GM21825 (cell line): ENCODE data around the gene MPV17L2.
"Not testable (repeated sequence)": the region's sequence is repeated elsewhere in the genome, so short reads cannot be mapped to it uniquely, and the experiment has no call there.

Experiments
- ATAC-seq: cut with Tn5 transposase; IDR thresholded peaks from one replicate; pipeline ENCODE4 v1.9.1; 2021; ENCODE audit warnings: mild to moderate bottlenecking, moderate library complexity; ENCODE audit not compliant: unreplicated experiment

MPV17L2 gene

DNA sequence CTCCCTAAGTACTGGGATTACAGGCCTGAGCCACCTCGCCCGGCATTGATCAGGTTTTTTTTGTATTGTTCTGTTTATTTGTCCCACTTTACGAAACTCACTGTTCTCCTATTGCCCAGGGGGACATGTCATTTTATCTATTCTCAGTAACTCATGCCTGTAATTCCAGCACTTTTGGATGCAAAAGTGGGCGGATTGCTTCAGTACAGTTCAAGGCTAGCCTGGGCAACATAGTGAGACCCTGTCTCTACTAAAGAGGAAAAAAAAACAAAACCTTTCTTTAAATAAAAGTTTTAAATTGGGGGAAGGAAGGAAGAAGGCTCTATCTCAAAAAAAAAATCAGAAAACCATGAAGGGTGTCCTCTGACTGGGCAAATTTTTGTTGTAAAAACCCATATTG lies 2.7 kb upstream of the MPV17L2 start:
- ATAC-seq = no peak

DNA sequence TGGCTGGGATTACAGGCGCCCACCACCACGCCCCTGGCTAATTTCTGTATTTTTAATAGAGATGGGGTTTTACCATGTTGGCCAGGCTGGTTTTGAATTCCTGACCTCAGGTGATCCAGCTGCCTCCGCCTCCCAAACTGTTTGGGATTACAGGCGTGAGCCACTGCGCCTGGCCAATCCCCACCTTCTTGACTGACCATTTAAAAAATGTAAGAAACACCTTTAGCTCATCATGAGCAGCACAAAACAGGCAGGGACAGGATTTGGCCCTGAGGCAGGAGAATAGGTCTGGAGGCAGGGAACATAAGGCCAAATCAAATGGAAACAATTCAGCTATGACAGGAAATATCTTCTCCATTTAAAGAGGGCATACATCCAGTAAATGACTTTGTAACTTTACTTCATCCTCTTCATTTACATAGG lies 1.4 kb upstream of the MPV17L2 start:
- no peak for ATAC-seq

DNA sequence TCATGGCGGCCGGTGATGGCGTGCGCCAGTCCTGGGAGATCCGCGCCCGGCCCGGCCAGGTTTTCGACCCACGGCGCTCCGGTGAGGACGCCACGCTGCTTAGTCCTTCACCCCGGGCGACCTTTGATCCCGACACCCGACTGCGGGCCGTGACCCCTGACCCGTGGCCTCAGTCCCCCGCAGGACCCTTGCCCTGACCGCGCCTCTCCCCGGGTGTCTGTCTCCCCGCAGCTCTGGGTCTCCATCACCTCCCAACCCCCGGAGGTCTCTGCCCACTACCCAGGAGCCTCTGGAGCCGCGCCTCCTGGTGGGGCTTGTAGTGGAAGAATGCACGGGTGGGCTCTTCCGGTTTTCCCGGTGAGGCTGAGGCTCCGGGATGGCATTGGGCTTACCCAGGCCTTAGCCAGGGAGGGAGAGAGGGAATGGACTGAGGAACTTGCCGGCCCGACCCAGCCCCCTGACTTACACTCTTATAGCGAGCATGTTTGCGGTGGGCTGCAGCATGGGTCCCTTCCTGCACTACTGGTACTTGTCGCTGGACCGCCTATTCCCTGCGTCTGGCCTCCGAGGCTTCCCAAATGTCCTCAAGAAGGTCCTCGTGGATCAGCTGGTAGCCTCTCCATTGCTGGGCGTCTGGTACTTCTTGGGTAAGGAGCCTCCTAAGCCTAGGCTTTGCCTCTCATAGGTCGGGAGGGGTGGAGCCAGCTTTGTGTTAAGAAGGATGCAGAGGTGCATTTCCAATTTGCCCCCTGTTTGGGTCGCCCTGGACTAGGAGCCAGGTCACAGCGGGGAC lies 566 bp downstream of the MPV17L2 start:
- ATAC-seq = no peak

DNA sequence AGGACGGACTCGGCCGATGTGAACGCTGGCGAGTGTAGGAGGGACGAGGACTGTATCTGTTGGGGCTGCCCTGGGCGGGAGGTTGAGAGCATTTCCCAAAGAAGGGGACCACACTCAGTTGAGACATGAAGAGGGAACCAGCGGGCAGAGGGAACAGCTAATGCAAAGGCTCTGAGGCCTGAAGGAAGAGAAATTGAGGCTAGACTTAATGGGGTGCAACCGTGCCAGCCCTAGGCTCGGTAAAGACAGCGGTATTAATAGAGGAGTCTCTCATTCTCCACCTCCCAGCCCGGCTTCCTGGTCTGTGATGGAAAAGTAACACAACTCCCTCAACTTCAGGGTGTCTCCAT lies 1.1 kb downstream of the MPV17L2 start:
- no peak for ATAC-seq

DNA sequence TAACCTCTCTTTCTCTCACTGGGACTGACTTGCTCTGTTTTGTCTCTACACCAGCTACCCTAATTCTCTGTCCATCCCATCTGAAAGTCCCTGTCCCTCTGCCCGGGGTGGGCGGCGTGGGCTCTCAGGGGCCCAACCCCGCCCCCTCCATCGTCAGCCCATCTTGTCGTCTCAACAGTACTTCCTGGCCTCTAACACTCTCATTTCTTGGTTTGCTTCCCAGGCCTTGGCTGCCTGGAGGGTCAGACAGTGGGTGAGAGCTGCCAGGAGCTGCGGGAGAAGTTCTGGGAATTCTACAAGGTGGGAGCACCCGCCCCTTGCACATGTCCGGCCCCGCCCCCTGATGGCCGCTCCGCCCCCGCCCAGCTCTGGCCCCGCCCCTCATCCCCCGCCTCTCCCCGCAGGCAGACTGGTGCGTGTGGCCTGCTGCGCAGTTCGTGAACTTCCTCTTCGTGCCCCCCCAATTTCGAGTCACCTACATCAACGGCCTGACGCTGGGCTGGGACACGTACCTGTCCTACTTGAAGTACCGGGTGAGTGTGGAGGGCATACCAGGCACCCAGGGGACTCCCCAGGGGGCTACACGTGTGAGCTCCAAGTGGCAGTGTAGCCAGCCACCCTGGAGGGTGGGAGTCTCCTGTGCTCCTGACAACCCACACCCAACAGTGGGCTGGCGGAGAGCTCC lies 1.7 kb downstream of the MPV17L2 start:
- no peak for ATAC-seq

DNA sequence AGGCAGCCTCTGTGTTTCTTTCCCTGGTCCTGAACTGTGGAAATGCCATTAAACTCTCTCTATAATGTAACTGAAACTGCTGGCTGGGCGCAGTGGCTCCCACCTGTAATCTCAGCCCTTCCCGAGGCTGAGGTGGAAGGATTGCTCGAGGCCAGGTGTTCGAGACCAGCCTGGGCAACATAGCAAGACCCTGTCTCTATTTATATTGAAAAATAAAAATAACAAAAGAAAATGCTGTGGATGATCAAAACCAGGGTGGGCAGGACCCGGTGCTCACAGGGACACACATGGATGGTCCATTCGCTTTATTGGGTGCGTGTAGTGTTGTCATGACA lies 3.5 kb downstream of the MPV17L2 start:
- no peak for ATAC-seq

DNA sequence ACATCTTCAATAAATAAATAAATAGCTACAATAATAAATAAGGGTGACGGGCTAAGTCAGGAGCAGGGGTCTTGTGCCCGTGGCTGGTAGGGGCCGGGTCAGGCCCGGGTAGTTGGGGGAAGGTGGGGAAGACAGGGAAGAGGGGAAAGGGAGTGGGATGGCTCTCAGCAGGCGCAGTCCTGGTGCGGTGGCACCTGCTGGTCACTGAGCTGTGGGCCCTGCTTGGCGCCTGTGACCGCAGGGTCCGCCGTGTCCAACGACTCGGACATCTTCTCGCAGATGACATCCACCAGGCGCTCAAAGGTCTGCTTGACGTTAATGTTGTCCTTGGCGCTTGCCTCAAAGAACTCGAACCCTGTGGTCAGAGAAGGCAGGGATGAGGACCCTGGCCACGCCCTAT lies 4.3 kb downstream of the MPV17L2 start:
- no peak for ATAC-seq

DNA sequence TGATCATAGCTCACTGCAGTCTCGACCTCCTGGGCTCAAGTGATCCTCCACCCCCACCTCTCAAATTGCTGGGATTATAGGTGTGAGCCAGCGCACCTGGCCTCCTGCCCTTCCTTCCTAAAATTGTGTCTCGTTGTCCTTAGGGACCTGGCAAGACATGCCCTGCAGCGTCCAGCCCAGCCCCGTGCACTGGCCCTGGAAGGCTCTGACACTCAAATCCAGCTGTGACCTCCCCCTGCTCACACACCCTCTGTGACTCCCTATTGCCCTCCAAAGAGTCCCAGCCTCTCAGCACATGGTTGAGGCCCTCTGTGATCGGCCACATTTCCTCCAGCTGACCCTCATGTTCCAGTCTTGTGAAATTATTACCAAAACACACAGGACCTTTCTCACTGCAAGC lies 4.9 kb downstream of the MPV17L2 start:
- ATAC-seq = no peak

DNA sequence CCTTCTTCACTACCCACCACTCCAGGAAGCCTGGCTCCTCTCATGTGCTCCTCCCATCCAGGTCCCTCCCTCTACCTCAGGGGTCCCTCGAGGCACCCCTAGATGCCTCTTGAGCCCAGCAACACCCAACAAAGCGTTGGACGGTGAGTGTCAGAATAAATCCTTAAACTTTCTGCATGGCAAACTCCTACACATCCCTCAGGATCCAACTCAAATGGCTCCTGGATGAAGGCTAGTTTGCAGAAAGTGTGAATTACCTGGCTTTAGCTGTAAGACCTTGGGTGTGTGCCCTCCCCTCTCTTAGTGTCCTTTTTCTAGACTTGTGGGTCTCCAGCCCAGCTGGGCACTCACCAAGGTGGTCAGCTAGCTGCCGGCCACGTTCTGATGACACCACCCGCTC lies 5.4 kb downstream of the MPV17L2 start:
- no peak for ATAC-seq

DNA sequence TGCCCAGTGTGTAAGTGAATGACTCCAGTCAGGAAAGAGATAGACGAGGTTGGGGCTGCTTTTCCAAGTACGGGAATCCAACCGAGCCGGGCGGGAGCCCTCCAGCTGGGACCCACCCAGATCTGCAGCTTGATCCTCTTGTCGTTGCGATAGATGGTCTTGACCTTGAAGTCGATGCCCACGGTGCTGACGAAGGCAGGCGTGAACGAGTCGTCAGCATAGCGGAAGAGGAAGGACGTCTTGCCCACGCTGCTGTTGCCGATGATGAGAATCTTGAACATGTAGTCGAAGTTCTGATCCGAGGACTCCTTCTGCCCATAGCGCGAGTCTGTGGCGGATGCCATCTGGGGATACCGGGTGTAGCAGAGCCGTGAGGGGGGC lies 9.4 kb downstream of the MPV17L2 start:
- no peak for ATAC-seq

DNA sequence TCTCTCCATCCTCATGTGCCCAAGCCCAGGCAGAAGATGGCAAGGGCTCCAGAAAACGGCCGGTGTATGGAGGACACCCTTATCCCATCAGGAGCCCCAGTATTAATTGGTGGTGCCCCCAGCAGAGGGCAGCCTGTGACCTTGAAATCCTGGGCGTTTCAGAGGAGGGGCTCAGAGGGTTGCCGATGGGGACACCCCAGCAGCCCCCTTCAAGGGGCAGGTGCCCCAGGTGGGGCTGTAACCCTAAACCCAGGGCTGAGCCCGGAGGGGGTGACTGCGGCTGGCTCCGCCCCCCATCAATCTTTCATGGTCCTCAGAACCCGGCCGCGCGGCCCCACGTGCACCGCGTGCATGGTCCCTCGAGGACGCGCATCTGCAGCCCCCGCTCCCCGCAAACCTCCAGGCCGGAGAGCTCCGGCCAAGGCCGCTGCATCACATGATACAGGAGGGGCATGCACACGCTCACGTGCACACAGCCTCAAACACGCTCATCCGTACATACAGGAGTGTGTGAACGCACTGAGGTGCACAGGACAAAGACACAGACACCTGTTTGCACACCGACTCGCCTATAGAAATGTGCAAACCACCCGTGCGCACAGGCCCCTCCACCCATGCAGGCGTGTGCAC lies 9.9 kb downstream of the MPV17L2 start:
- ATAC-seq = no peak

DNA sequence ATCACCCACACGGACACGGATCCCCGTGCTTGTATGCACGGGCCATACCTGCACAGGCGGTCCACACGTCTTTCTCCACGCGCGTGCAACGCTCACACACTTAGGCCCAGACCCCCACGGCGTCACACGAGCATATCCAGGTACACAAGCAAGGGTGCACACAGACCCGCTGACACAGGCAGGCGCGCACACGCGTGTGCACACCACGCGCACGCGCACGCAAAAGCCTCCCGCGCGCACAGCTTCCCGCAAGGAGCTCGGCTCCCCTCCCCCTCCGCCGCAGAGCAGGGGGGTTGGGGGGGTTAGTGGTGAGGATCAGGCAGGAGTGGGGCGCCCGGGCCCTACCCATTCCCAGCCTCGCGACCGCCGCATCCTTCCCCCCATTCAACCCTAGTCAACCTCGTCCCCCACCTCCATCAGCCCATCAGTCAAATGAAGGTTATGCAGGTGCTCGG lies 10.4 kb downstream of the MPV17L2 start:
- peak; percentile 3 for ATAC-seq

DNA sequence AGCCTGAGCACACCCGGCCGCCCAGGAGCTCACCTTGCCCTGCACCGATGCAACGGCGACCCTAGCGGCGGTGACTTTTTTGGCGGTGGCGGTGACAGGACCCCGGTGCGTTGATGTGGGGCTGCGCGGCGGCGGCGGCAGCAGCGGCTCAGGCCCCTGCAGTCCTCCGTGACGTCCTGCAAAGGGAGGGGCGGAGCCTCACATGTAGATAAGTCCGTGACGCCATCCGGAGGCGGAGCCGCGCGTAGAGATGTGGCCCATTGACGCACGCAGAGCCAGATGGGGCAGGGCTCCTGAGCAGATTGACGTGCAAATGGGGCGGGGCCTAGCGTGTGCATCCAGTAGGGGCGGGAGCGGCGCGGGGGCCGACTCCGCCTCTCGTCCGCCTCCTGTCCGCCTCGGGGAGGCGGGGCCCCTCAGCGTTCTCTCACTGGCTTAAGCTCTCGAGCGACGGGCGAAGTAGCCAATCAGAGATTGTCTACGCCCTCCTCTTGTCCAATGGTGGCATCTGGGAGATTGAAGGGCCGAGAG lies 10.9 kb downstream of the MPV17L2 start, which contains the start of gene RAB3A:
Gene RAB3A, minus strand, starts transcription at position 180 of the 531 bp plus-strand sequence. CDS start 1,302 bp downstream, outside the sequence.
- peak; percentile 84 for ATAC-seq

DNA sequence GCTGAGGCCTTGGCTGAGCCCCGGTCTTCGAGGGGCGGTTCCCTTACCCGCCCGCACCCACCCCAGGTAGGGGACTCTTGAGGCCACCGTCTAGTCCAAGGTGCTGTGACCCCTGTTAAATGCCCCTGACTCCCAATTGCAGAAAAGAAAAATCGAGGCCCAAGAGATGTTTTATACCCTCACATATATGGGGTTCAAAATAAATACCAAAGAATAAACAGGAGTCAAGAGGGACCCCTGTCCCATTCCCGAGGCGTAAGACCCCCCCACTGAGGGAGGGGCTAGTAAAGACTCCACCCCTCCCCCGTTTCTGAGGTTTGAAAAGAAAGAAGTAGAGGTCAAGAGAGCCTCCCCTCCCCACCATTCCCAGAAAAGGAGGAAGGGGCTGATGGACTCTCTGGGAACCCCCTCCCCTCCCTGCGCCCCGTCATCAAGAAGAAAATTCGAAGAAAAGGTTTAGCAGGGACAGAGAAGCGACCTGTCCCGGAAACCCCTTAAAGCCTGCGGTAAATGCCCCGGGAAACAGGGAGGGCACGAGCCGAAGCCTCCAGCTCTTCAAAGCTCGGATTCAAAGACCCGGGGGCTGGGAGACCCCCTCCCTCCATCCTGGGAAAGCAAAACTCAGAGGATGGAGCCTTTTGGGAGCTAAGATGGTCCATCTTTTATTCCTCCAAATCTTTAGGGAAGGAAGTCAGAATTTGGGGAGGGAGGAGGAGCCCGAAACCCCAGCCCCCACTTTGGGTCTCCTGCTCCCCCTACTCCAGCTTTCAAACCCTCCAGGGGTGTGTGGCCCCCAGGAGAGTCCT lies 11.6 kb downstream of the MPV17L2 start:
- peak; percentile 12 for ATAC-seq

DNA sequence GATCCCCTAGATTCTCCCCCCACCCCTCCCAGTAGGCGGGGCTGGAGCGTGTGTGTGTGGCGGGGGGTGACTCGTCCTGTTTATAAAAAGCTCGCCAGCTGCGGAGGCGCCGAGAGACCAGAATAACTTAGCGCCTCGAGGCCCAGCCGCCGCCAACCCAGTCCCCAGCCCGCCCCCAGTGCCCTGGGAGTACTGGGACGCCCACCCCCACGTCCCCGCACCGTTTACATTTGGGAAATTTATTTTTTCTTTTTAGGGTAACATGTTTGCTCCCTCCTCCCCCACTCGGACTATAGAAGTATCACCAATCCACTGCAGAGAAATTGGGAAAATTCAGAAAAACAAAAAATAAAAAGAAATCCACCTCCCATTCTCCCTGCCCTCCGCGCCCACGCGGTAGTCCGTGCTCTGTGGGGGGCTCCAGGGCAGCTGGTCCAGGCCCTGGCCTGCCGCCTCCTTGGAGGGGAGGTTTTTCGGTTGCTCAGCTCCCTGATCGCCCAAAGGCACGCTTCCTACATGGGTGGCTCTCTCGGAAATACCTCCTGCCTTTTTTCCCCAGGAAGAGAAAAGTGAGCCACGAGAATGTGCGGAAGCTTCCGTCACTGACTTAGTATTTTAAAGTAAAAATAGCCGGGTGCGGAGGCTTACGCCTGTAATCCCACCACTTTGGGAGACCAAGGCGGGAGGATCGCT lies 12.3 kb downstream of the MPV17L2 start:
- ATAC-seq = no peak

DNA sequence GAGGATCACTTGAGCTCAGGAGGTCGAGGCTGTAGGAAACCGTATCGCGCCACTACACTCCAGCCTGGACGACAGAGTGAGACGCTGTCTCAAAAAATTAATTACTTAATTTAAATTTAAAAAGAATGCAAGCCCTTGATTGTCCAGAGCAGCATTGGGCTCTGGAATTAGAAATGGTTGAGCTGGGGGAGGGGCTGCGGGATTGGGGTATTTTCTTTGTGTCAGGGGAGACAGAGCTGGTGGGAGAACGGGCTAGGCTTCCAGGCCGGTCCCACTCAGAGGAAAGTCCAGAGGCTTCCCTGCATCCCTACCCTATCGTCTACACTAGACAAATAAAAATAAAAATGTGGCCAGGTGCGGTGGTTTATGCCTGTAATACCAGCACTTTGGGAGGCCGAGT lies 13.0 kb downstream of the MPV17L2 start:
- no peak for ATAC-seq

DNA sequence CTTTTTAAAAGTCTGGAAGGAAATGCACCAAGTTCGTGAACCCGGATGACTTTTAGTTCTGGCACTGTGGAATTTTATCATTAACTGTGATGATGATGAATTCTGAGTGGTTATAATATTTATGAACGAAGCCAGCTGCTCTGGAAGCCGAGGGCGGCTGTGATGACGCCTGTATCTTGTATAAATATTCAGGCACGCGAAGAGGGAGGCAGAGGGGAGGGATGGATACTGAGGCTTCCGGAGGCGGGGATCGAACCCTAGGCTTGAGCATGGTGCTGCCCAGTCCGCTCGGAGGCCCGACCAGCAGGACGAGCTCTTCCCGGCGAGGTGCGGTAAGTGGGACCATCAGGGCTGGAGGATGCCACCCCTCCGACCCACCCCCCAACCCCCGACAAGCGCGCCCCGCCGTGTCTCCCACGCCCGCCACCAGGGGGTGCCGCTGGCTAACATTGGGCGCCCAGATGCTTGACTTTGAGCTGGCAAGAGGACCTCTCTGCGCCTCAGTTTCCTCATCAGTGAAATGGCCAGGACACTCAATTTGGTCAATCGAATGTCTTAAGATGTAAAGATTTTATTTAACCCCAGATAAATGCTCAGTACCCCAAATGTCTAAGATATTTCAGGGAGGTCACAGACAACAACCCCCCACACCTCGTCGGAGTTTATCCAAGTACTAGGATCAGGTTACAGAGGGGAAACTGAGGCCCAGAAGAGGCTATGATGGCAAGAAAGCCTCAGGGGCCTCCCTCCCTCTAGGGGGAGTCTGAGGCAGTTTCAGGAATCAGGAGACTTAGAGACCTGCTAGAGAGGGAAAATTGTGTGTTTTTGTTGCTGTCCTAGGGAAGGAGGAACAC lies 15.3 kb downstream of the MPV17L2 start:
- ATAC-seq = no peak

DNA sequence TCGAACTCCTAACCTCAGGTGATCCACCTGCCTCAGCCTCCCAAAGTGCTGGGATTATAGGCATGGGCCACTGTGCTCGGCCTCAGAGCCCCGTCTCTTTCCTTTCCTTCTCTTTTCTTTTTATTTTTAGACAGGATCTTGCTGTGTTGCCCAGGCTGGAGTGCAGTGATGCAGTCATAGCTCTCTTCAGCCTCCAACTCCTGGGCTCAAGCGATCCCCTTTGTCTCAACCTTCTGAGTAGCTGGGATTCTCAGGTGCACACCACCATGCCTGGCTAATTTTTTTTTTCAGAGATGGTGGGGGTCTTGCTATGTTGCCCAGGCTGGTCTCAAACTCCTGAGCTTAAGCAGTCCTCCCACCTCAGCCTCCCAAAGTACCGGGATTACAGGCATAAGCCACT lies 16.9 kb downstream of the MPV17L2 start:
- not testable (repeated sequence) for ATAC-seq

DNA sequence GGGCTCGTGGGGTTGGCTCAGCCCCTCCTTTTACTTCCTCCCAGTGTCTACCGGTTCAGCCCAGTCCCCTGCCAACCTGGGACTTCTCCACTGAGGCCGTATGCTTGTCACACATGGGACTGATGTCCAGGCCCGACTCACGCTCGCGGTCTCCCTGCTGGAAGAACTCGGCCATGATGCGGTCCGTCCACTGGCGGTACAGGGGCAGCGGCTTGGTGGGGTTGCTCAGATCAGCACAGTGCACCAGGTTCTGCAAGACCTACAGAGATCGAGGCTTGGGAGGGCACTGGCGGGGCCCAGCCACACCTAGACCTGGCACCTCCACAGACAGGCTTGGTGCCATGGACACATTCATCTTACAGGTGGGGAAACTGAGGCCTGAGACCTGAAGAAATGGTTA lies 18.7 kb downstream of the MPV17L2 start:
- ATAC-seq = no peak
